GM03348 (cell line): ENCODE measurements around the gene RNF145.
"Not testable (repeated sequence)": the region's sequence is repeated elsewhere in the genome, so short reads cannot be mapped to it uniquely, and the experiment has no call there.

ENCODE experiments used
- DNase-seq: peaks from one replicate; pipeline ENCODE4 v3.0.0; 2012; ENCODE audit warnings: low spot score

Gene RNF145

DNA sequence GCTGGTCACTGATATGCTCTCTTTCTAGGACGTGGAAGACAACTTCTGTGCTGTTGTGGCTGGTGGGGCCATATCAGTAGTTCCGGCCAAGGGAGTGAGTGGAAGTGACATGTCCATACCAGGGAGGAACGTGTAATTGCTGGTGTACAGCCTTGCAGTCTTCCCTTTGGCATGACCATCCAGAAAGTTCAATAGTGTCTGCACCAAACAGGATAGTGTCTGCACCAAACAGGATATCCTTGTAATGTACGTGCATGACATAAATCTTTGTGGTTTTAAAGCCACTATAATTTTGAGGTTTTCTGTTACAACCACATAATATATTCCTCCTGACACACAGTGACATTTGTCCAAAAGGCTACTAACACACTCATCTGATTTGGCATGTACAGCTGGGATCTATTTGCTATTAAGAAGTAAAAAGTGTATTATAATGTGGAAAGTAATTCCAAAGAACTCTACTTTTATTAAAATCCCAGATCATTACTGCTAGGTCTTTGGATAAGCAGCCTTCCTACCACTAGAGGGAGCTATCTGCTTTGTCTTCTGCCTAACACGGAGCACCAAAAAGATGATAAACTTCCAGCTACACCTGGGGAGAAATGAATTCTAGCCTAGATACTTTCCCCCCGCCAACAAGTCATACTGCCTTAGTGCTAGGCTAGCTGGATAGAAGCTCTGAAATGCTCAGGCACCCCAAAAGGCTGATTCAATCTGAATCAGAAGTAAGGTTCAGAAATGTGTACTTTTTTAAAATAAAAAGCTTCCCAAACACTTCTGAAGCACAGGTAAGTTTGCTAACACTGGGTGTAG, 52.7 kb downstream of the RNF145 start:
- peak; percentile 76 for DNase-seq

DNA sequence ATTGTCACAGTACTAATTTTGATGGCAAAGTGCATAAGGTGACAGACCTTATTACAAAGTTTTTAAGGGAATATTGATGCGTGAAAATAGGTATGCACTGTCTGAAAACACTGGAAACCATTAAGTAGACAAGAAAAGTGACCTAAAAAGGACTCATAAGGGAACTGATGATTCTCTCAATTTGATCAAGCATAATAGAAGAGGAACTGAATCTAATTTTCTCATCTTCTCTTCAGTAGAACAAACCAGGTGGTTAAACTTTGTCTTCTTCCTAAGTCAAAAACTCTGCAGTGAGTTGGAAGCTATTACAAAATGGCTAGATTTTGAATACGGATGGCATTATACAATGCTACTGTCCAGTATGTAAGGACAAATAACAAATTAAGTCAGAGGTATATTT, 53.4 kb downstream of the RNF145 start:
- DNase-seq, result no peak

DNA sequence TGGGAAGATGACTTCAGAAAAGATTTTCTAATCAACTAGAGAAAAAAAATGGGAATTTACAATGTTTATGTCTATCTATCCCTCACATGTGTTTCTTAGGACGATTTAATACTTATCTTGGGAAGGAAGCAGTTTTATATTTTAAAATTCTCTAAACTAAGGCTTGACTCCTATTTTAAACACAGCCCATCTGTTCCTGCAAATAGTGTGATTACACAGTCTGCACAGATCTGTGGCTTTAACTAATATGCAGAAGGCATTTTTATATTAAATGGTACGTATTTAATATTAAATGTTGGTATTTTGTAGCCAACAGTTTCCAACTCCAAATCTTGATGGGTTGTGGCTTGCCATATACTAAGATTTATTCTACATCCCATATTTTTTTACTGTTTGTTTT, 56.5 kb downstream of the RNF145 start:
- no peak for DNase-seq

DNA sequence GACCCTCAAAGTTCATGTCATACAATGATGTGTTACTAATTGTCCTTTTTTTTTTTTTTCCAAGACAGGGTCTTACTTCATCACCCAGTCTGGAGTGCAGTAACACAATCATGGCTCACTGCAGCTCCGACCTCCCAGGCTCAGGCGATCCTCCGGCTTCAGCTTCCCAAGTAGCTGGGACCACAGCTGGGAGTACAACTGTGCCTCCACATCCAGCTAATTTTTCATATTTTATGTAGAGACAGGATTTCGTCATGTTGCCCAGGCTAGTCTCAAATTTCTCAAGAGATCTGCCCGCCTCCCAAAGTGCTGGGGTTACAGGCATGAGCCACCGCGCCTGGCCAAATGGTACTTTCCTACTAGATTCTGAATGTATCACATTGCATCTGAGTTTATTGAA, 60.3 kb downstream of the RNF145 start:
- no peak for DNase-seq

DNA sequence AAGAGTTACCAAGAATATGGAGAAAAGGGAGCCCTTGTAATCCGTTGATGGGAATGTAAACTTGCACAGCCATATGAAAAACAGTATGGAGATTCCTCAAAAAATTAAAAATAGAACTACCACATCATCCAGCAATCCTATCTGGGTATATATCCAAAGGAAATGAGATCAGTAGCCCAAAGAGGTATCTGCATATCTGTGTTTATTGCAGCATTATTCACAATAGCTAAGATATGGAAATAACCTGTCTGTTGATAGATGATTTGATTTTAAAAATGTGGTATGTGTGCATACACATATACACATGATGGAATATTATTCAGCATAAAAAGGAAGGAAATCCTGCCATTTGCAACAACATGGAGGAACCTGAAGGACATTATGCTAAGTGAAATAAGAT, 61.4 kb downstream of the RNF145 start:
- DNase-seq, result no peak

DNA sequence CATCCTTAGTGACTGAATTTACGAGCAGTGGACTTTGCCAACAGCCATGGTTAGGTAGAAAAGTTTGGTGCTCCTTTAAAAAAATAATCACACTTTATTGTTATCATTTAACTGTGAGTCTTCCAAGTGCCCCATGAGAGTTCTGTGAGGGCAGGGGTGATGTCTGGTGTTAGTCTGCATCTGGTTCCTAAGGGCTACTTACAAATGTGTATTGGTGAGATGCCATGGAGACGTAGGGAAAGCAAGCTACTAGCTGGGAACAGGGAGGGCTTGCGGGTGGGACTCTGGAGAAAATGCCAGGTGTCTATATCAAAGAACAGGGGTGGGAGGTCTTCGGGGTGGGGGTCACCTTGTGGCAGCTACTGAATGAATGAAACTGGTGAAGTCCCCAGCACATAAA, 62.5 kb downstream of the RNF145 start:
- DNase-seq, result no peak

DNA sequence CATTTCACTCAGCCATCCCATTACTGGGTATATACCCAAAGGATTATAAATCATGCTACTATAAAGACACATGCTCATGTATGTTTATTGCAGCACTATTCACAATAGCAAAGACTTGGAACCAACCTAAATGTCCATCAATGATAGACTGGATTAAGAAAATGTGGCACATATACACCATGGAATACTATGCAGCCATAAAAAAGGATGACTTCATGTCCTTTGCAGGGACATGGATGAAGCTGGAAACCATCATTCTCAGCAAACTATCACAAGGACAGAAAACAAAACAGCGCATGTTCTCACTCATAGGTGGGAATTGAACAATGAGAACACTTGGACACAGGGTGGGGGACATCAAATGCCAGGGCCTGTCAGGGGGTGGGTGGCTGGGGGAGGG, 64.2 kb downstream of the RNF145 start:
- not testable (repeated sequence) for DNase-seq

DNA sequence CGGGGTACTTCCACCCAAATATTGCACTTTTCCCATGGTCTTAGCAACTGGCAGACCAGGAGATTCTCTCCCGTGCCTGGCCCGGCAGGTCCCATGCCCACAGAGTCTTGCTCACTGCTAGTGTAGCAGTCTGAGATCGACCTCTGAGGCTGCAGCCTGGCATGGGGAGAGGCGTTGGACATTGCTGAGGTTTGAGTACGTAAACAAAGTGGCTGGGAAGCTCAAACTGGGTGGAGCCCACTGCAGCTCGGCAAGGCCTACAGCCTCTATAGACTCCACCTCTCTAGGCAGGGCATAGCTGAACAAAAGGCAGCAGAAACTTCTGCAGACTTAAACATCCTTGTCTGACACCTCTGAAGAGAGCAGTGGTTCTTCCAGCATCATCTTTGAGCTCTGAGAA, 69.6 kb downstream of the RNF145 start:
- no peak for DNase-seq

DNA sequence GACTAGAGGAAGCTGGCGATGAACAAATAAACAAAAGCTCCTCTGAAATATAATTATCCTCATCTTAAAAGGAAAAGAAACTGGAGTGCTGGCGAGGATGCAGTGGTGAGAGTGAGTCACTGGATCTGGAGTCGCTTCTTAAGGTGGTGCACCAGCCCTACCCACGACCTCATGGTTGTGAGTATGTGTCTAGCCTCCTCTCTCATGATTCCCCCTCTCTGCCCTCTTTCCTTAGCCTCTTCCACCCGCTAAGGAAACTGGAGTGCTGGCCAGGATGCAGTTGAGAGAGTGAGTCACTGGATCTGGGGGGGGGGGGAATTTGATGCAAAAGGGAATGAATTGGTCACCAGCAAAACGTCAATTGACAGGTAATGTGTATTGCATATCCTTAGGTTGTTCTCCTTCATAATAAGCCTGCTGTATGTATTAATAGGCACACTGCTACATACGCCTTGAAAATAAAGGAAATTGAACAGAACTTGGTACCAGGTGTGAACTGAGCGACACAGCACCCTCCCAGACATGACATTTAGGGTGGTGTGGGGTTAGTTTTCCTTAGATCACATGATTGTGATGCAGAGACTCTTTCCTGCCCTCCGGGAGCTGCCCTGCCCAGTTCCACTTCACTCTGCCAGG, 73.3 kb downstream of the RNF145 start:
- DNase-seq, result peak; percentile 59

DNA sequence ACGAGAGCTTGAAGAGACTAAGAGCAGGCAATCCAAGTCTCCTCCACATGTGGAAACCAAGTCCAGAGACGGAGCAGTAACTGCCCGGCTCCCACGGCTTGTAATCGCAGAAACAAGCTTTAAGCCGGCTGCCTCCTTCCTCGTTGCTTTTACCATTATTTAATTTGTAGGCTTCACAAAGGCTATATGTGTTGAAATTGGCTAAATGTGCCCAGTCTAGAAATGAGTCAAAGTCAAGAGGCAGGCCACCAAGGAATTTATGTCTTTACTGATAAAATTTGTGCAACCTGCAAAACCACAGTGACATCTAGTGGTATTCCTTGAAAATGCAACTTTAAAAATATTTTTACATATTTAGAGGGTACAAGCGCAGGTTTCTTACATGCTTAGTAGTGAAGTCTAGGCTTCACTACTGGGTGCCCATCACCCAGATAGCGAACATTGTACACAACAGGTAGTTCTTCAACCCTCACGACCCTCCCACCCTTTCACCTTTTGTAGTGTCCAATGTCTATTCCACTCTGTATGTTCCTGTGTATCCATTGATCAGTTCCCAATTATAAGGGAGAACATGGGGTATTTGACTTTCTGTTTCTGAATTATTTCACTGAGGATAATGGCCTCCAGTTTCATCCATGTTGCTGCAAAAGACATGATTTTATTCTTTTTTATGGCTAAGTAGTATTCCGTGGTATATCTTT, 76.2 kb downstream of the RNF145 start:
- DNase-seq, result peak; percentile 72

DNA sequence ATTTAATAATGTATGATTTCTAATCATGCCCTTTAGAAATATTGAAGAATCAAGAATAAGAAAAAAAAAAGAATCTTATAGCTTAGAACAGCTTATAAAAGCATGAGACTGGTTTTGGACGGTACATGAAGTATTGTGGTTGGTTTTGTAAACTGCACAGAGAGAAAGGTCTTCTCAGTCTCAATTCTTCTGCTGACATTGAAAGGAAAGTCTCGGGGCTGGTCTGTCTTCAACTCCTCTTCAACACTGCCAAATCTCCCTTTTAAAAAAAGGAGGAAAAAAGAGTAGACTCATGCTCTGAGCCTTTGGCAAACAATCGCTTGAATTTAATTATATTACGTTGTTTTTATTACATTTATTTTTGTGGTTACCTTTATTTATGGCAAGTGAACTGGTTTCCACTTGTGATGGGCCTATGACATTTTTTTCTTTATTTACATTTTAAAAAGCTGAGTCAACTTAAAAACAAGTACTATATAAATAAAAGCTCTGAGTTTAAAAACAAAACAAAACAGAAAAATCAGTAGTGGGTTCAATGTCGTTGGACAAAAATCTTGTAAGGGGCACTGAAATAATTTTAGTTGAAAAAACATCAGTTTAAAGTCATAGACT, 76.8 kb downstream of the RNF145 start:
- no peak for DNase-seq

DNA sequence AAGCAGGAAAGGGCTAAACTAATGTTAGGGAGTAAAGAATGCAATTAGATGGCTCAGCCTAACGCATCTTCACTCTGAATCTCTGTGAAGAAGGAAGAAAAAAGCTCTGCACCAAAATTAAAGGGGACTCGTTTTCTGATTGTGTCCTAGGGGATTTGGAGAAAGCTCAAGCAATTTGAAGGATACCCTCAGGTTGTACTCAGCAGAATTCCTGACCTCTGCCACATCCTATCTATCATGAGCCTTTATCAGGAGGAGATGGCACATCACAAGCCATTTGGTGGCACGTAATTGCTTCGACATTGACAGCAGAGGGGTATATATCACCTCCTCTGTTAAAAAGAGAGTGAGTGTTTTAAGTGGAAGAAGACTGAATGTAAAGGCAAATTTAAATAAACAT, 77.4 kb downstream of the RNF145 start:
- DNase-seq, result no peak

DNA sequence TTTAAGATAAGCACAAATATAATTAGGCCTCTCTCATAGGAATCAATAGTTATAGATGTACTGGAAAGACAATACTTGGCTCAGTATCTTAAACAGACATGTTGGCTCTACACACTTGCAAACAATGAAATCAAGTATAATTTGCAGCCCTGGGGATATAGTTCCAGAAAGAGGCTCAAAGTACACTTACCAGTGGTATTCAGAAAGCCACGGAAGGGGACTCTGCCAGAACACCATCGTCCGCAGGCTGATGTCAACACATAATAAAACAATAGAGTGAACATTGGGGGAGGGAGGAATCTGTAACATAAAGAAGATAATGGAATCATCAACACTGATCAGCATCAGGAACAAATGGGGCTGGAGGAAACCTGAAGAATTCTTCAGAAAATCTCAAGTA, 78.5 kb downstream of the RNF145 start:
- no peak for DNase-seq

DNA sequence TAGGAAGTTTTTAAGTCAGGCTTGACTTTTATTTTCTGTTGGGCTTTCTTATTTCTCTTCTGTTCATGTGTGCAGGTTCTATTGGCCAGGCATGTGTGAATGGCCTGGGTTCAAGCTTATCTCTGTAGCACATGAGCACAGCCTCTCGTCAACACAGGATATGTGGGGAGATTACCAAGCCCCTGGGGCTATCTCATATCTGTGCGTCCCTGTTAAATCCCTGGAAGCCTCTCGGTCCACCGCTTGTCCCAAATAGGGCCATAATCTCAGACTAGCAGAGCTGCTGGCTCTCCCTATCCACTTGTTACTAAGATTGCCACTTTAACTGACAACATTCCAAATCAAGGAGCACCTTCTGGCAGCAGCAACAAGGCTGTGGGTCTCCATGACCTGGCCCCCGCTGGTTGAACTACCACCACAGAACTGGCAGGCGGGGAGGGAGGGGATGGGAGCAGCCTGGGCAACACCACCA, 81.2 kb downstream of the RNF145 start:
- no peak for DNase-seq

DNA sequence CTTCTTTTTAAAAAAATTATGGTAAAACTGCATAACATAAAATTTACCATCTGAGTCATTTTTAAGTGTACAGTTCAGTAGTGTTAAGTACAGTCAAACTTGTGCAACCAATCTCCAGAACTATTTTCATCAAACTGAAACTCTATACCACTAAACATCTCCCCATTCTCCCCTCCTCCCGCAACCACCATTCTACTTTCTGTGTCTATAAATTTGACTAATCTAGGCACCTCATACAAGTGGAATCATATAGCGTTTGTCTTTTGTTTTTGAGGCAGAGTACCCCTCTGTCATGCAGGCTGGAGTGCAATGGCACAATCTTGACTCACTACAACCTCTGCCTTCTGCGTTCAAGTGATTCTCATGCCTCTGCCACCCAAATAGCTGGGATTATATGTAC, 85.7 kb downstream of the RNF145 start:
- no peak for DNase-seq

DNA sequence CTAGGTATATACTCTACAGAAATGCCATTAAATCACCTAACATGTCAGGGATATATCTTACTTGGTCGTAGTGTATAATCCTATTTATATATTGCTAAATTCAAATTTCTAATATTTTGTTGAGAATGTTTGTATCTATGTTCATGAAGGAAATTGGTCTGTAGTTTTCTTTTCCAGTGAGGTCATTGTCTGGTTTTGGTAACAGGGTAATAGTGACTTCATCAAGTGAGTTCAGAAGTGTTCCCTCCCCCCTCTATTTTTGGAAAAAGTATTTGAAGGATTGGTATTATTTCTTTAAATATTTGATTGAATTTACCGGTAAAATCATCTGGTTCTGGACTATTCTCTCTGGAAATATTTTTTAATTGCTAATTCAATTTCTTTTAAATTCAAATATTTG, 86.2 kb downstream of the RNF145 start:
- DNase-seq, result no peak

DNA sequence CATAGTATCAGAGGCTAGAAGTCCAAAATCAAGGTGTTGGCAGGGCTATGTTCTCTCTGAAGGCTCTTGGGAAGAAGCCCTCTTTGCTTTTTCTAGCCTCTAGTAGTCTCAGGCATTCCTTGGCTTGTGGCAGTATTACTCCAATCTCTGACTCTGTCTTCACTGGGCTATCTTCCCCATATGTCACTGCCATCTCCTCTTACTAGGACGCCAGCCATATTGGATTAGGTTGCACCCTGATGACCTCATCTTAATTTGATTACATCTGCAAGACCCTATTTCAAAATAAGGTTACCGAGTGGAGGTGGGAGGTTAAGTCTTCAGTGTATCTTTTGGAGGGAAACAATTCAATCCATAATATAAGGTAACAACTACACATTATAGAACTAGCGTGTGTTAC, 88.3 kb downstream of the RNF145 start:
- DNase-seq, result no peak

DNA sequence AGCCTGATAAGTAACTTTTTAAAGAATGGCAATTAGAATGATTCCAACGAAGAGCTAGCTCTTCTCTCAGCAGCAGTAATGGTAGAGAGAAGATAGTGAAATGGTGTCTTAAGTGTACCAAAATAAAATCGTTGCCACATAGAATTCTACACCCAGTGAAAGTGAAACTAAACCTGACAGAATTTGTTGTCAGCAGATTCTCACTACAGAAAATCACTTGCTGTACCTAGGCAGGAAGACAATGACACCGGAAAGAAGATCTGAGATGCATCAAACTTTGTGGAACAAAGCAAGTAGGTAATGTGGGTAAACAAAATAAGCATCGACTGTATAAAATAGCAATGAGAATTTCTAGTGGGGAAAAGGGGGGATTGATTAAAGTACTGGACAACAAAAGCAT, 88.9 kb downstream of the RNF145 start:
- no peak for DNase-seq

DNA sequence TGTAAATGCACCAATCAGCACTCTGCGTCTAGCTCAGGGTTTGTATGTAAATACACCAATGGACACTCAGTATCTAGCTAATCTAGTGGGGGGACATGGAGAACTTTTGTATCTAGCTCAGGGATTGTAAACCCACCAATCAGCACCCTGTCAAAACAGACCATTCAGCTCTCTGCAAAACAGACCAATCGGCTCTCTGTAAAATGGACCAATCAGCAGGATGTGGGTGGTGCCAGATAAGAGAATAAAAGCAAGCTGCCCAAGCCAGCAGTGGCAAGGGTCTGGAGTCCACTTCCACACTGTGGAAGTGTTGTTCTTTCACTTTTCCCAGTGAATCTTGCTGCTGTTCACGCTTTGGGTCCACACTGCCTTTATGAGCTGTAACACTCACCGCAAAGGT, 89.5 kb downstream of the RNF145 start:
- DNase-seq, result not testable (repeated sequence)

DNA sequence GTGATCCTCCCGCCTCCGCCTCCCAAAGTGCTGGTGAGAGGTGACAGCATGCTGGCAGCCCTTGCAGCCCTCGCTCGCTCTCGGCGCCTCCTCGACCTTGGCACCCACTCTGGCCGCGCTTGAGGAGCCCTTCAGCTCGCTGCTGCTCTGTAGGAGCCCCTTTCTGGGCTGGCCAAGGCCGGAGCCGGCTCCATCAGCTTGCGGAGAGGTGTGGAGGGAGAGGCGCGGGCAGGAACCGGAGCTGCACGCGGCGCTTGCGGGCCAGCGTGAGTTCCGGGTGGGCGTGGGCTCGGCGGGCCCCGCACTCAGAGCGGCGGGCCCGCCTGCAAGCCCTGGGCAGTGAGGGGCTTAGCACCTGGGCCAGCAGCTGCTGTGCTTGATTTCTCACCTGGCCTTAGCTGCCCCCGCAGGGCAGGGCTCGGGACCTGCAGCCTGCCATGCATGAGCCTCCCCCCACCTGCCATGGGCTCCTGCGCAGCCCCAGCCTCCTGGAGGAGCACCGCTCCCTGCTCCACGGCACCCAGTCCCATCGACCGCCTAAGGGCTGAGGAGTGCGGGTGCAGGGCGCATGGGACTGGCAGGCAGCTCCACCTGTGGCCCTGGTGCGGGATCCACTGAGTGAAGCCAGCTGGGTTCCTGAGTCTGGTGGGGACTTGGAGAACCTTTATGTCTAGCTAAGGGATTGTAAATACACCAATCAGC, 90.2 kb downstream of the RNF145 start:
- not testable (repeated sequence) for DNase-seq

DNA sequence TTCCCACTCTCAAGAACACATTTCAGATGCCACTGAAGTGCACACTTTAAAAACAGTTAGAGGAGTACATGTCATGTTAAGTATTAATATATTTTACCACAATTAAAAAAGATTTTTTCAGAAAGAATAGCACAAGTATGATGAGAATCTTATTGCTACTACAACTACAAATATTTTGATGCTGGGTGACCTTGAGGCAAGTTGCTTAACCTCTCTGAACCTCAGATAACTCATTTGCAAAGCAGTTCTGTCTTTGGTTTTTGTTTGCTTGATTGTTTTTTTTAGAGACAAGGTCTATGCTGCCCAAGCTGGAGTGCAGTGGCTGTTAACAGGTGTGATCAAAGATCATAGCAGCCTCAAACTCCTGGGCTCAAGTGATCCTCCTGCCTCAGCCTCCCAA, 95.9 kb downstream of the RNF145 start:
- DNase-seq, result no peak

DNA sequence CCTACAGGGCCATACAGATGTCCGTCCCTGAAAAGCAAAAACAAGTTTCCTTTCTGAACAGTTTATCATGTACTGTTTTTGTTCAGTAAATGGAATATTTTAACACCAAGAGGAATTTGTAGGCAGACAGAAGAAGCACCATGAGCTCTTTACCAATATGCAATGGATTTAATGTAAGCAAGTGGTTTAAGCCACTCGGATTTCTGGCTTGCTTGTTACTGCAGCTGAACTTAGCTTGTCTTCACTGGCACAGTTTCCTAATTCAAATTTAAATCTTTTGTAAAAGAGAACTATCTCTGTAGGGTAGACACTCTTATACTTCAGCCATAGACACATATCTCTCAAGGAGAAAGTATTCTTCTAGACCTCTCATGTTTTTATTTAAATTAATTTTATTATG, 96.9 kb downstream of the RNF145 start:
- no peak for DNase-seq
